ENCODE data around the gene DNAJC12. TPM values are rescaled to one million over a fixed set of nuclear protein-coding genes. Genes with fewer than 3 reads are reported as not detected.
A peak's percentile ranks its signal among the peaks of the same experiment; 100 is the strongest.

The DNAJC12 gene
- total and polyA plus RNA-seq, 11 donors = 1.5 to 6.5 (median 4.8) TPM

DNA sequence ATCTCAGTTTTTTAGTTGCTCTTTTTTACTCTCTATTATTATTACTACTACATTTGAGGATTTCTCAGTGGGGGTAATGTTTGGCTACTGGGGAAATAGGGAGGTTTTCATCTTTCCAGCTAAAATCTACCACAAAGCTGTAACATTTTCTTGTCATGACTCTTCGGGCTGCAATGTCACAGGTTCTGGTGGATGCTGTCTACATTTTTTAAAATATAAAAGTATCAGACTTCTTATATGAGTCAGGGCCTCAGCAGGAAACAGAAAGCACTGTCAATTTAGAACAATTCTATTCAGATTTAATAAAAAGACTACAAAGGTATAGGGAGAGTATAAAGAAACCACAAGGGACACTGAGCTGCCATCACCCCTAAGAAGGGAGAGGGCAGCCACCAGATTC, 61.6 kb downstream of the DNAJC12 start:
- DNase-seq = no peak
- Histone ChIP-seq H3K4me1 (peaks cover 0 to 4% (median 0%) of the 10 kb centered on the region in 12 donors), H3K36me3 (no peaks in the 10 kb centered on the region), H3K9me3 (no peaks in the 10 kb centered on the region), H3K27me3 (no peaks in the 10 kb centered on the region), H3K27ac (no peak overlapping the region), H3K4me3 (no peak overlapping the region)
- TF ChIP-seq POLR2A (IDR thresholded peaks at IDR 0.05) (no peak), CTCF (IDR thresholded peaks at IDR 0.05) (no peak)
- intact Hi-C loops (cut with DNase I) = loop anchor here in 5 of 10 donors (5.0 to 10.0 kb wide), 4 partner anchors 79 to 832 kb away; partner anchors contain the start of gene CTNNA3 (in 2 of the 5)
- WGBS, 4 donors = 88 to 93% (median 91%) methylated on average over 1 of the region's 1 CpG
- ATAC-seq = no peak

GRCh38 chr10:67775279-67775678, 62.7 kb downstream of the DNAJC12 start:
- DNase-seq (no peak), ATAC-seq (no peak)
- intact Hi-C loops (cut with DNase I) = loop anchor here in 5 of 10 donors (5.0 to 10.0 kb wide), 4 partner anchors 78 to 830 kb away; partner anchors contain the start of gene CTNNA3 (in 2 of the 5)
- Histone ChIP-seq H3K9me3 (no peaks in the 10 kb centered on the region), H3K4me1 (peaks cover 0 to 4% (median 0%) of the 10 kb centered on the region in 12 donors), H3K4me3 (no peak overlapping the region), H3K27ac (no peak overlapping the region), H3K36me3 (no peaks in the 10 kb centered on the region), H3K27me3 (no peaks in the 10 kb centered on the region)
- TF ChIP-seq CTCF (IDR thresholded peaks at IDR 0.05) = no peak
- no peak for TF ChIP-seq POLR2A (IDR thresholded peaks at IDR 0.05)
- WGBS, 4 donors = 59 to 84% (median 64%) methylated on average over 2 of the region's 2 CpGs

GRCh38 chr10:67772894-67773511, 65.0 kb downstream of the DNAJC12 start:
- TF ChIP-seq POLR2A (IDR thresholded peaks at IDR 0.05) = no peak
- TF ChIP-seq CTCF (IDR thresholded peaks at IDR 0.05) = no peak
- H3K4me1 ChIP-seq = no peaks in the 10 kb centered on the region
- H3K27ac ChIP-seq = no peak overlapping the region
- intact Hi-C loops (cut with DNase I) = loop anchor here in 4 of 10 donors (10.0 kb wide), 3 partner anchors 108 to 828 kb away; no protein-coding TSS in a partner anchor
- H3K4me3 ChIP-seq = no peak overlapping the region
- ATAC-seq = peak in 1 of 4 donors; percentile 50
- no peak for DNase-seq
- no peaks in the 10 kb centered on the region for H3K27me3 ChIP-seq
- no peaks in the 10 kb centered on the region for H3K9me3 ChIP-seq
- H3K36me3 ChIP-seq = no peaks in the 10 kb centered on the region

DNA sequence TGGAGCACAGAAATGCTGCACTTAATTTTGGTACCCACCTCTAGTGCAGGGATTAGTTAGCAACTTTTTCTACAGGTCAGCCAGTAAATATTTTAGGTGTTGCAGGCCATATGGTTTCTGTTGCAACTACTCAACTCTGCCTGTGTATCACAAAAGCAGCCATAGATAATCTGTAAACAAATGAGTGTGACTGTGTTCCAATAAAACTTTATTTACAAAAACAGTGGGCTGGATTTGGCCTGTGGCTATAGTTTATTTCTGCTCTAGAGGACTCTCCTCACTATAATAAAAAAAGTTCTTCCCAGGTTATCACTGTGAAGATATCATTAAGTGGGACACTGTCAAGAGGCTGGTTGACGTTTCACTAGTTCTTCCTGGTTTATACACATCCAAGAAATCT, 65.8 kb downstream of the DNAJC12 start:
- Histone ChIP-seq H3K4me3 (no peak overlapping the region), H3K36me3 (no peaks in the 10 kb centered on the region), H3K27me3 (no peaks in the 10 kb centered on the region), H3K4me1 (no peaks in the 10 kb centered on the region), H3K27ac (no peak overlapping the region), H3K9me3 (no peaks in the 10 kb centered on the region)
- WGBS, 4 donors = 52 to 63% (median 58%) methylated on average over 1 of the region's 1 CpG
- TF ChIP-seq POLR2A (IDR thresholded peaks at IDR 0.05) = no peak
- TF ChIP-seq CTCF (IDR thresholded peaks at IDR 0.05) = no peak
- DNase-seq = no peak
- intact Hi-C loops (cut with DNase I) = loop anchor here in 4 of 10 donors (10.0 kb wide), 3 partner anchors 107 to 827 kb away; no protein-coding TSS in a partner anchor
- ATAC-seq = no peak

All from heart left ventricle (tissue), 16 donors.